GM21367 (cell line): ENCODE data around the gene ANKS1B.
"Not testable (repeated sequence)": the region's sequence is repeated elsewhere in the genome, so short reads cannot be mapped to it uniquely, and the experiment has no call there.

Source experiments
- ATAC-seq: cut with Tn5 transposase; IDR thresholded peaks from one replicate; pipeline ENCODE4 v1.9.1; 2021; ENCODE audit not compliant: unreplicated experiment

Gene ANKS1B

DNA sequence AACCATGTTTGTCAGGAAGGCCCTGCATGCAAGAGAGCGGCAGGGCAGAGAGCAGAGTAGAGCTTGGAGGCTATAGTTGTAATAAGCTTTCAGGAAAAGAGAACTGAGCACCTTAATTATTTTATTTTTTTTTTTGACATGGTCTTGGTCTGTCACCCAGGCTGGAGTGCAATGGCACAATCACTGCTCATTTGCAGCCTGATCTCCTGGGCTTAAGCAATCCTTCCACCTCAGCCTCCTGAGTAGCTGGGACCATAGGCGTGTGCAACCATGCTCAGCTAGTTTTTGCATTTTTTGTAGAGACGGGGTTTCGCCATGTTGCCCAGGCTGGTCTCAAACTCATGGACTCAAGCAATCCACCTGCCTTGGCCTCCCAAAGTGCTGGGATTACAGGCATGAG is 950.5 kb downstream of the ANKS1B start:
- ATAC-seq: not testable (repeated sequence)

- no peak for ATAC-seq
These were observed 955.0 kb downstream of the ANKS1B start for GRCh38 chr12:99029511-99030271.

GRCh38 chr12:99027461-99027860 is 957.3 kb downstream of the ANKS1B start:
- no peak for ATAC-seq

DNA sequence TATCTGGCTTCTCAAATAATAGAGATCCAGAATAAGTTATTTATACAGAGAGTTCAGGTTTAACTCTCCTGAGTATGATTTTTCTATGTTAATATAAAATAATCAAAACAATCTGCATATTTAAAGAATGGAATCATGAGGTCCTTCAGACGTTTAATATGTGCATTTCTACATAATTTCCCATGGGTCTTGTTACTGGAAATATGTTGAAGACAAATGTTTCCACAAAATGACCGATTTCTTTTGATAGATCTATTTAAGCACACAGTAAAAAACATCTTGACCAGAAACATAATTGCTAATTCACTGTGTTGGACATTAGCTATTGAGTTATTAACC is 957.7 kb downstream of the ANKS1B start:
- no peak for ATAC-seq

- peak; percentile 57 for ATAC-seq
These were observed 958.2 kb downstream of the ANKS1B start for GRCh38 chr12:99026332-99027054.

GRCh38 chr12:99024870-99025269 is 959.9 kb downstream of the ANKS1B start:
- no peak for ATAC-seq

DNA sequence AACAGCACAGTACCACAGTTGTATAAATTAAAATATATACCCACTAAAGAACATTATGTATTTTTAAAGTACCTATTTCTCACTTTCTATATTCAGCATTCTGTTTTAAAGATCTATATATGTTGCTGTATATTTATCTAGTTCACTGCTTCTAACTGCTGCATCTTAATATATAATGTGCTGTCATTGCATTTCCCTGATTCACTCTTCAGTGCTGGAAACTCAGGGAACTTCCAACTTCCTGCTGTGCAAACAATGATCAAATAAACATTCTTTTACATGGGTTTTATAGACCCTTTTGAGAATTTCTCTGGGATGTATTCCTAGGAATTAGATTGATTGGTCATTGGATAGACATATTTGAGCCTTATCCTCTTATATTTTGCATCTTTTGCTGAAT is 960.5 kb downstream of the ANKS1B start:
- no peak for ATAC-seq

GRCh38 chr12:99020871-99021270 is 963.9 kb downstream of the ANKS1B start:
- no peak for ATAC-seq

GRCh38 chr12:99019798-99020197 is 964.9 kb downstream of the ANKS1B start:
- no peak for ATAC-seq

- ATAC-seq: no peak
These were observed 966.8 kb downstream of the ANKS1B start for GRCh38 chr12:99017971-99018370.

- no peak for ATAC-seq
These were observed 975.0 kb downstream of the ANKS1B start for GRCh38 chr12:99009654-99010296.

DNA sequence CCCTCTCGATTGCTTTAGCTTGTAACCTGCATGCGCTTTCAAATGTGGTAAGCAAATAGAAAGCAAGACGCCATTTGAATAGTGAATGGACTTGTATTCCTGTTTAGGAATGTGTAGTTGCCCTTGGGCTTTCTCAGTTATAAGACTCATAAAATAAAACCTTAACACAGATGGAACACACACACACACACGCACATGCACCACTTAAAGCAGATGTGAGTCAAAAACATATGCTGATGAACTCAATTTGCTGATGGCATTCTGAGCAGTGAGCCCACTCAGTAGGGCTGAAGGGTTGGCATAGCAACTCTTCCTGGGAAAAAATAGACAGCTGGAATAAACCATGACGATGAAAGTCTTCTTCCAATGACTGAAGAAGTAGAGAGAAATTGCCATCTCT is 979.1 kb downstream of the ANKS1B start:
- no peak for ATAC-seq

DNA sequence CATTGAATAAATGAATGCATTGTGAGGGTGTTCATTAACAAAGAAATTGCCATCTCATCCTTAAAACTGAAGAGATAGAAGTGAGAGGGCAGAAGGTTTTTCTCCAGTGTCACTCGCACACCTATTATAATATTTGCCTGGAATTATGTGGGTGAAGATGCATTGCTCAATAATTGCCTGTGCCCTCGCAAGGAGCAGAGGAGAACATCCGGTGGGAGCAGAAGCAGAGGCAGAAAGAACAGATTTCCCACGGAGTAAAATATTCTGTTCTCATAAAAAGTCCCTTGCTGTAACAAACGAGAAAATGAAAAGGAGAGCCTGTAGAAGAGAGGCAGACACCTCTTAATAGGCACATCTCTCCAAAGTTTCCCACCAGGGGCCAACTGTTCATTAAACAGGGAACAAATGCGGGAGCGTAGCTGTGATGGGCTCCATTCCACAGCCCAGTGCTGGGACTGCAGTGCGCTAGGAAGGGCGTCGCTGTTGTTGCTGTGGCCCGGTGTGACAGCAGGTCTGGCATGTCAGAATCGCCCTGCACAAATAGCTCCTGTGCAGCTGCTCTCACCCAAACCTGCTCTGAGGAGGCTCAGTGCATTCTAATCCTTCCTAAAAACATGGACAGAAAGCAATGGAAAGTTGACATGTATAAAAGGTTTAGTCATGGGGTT is 979.8 kb downstream of the ANKS1B start:
- ATAC-seq: no peak

DNA sequence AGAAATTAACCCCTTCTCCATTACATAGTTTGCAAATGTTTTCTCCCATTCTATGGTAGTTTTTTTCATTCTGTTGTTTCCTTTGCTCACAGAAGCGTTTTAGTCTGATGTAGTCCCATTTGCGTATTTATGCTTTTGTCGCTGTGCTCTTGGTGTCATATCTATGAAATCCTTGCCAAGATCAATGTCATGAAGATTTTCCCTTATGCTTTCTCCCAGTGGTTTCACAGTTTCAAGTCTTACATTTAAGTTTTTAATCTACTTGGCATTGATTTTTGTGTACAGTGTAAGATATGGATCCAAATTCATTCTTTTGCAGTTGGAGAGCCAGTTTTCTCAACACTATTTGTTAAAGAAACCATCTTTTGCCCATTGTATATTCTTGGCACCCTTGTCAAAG is 982.0 kb downstream of the ANKS1B start:
- ATAC-seq: no peak

DNA sequence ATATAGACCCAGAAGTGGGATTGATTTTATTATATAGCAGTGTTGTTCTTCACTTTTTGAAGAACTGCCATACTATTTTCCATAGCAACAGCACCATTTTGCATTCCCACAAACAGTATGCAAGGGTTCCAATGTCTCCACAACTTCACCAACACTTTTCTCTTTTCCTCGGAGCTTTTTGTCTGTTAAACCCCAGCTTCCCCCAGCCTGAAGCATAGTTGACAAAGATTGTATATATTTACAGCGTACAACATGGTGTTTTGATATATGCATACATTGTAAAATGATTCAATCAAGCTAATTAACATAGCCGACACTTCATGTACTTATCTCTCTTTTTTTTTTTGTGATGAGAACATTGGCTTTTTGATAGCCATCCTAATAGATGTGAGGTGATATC is 982.6 kb downstream of the ANKS1B start:
- no peak for ATAC-seq

GRCh38 chr12:98999559-98999958 is 985.2 kb downstream of the ANKS1B start:
- no peak for ATAC-seq

GRCh38 chr12:98998697-98999299 is 985.9 kb downstream of the ANKS1B start:
- peak; percentile 95 for ATAC-seq

DNA sequence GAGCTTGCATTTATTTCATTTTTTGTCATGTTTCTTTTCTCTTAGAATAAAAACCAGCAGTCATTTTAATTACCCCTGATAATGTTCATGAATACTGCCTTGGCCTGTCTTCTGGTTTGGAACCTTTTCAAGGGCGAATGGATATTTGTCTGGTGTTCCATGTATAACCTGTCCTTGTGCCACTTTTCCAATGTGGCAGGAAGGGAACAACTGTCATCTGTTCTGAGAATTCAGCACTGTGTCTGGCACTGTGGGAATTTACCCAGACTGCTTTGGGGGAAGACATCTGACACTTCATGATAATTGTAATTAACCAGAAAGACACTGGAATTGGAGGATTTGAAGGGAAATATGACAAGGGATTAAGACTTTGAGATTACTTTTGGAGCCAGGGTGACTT is 986.8 kb downstream of the ANKS1B start:
- ATAC-seq: no peak

DNA sequence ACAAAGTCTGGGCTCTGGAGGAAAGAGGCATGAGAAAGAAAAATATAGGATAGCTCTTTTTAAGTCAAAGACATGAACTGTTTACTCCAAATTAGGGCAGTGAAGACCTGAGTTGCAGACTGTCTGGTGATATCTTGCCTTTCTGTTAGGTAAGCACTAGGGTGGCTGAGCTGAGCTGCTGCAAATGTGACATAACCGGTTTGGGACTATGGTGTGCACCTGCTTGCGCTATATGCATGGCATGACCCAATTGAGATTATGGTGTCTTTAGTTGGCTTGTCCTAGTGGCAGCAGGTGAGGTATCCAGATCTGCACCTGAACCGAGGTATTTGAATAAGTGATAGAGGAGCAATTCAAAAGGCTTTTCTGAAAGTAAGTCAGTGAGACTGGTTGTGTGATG is 994.1 kb downstream of the ANKS1B start:
- ATAC-seq: no peak

DNA sequence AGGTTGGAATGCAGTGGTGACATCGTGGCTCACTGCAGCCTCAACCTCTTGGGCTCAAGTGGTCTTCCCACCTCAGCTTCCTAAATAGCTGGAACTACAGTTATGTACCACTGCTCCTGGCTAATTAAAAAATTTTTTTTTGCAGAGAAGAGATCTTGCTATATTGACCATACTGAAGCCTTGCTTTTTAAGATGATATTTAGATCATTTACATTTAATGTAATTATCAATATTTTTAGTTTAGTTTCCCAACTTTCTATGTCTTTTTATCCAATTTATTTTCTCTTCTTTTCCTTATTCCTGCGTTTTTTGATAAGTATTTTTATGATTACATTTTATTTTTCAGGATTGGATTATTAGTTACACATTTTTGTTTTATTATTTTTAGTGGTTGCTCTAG is 999.6 kb downstream of the ANKS1B start:
- no peak for ATAC-seq

GRCh38 chr12:98983647-98984046 is 1001.1 kb downstream of the ANKS1B start:
- ATAC-seq: no peak
